ENCODE data around the gene FOXP2.
"Not testable (repeated sequence)": the region's sequence is repeated elsewhere in the genome, so short reads cannot be mapped to it uniquely, and the experiment has no call there.

GRCh38 chr7:114497491-114497890 lies 82.9 kb downstream of the FOXP2 start:
- TF ChIP-seq, protein P1, sequence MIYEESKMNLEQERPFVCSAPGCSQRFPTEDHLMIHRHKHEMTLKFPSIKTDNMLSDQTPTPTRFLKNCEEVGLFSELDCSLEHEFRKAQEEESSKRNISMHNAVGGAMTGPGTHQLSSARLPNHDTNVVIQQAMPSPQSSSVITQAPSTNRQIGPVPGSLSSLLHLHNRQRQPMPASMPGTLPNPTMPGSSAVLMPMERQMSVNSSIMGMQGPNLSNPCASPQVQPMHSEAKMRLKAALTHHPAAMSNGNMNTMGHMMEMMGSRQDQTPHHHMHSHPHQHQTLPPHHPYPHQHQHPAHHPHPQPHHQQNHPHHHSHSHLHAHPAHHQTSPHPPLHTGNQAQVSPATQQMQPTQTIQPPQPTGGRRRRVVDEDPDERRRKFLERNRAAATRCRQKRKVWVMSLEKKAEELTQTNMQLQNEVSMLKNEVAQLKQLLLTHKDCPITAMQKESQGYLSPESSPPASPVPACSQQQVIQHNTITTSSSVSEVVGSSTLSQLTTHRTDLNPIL (CRISPR knock-in tag; IDR thresholded peaks at IDR 0.05; ENCODE audit: low read depth), result not testable (repeated sequence)
- TF ChIP-seq ZFP30 (CRISPR knock-in tag; IDR thresholded peaks at IDR 0.05); ESRRG (CRISPR knock-in tag; IDR thresholded peaks at IDR 0.05); PATZ1 (CRISPR knock-in tag; IDR thresholded peaks at IDR 0.05; ENCODE audit: borderline replicate concordance); RARB (CRISPR knock-in tag; IDR thresholded peaks at IDR 0.05); TSHZ2 (CRISPR knock-in tag; IDR thresholded peaks at IDR 0.05); ZNF565 (CRISPR knock-in tag; conservative IDR thresholded peaks at IDR 0.05; ENCODE audit: low read depth); ISL1 (CRISPR knock-in tag; IDR thresholded peaks at IDR 0.05); GLIS3 (CRISPR knock-in tag; IDR thresholded peaks at IDR 0.05); ZC3H10 (CRISPR knock-in tag; IDR thresholded peaks at IDR 0.05); SNAI2 (CRISPR knock-in tag; IDR thresholded peaks at IDR 0.05); CSDC2 (CRISPR knock-in tag; IDR thresholded peaks at IDR 0.05): not testable (repeated sequence)
- TF ChIP-seq, protein P2, sequence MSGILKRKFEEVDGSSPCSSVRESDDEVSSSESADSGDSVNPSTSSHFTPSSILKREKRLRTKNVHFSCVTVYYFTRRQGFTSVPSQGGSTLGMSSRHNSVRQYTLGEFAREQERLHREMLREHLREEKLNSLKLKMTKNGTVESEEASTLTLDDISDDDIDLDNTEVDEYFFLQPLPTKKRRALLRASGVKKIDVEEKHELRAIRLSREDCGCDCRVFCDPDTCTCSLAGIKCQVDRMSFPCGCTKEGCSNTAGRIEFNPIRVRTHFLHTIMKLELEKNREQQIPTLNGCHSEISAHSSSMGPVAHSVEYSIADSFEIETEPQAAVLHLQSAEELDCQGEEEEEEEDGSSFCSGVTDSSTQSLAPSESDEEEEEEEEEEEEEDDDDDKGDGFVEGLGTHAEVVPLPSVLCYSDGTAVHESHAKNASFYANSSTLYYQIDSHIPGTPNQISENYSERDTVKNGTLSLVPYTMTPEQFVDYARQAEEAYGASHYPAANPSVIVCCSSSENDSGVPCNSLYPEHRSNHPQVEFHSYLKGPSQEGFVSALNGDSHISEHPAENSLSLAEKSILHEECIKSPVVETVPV (CRISPR knock-in tag; IDR thresholded peaks at IDR 0.05), result not testable (repeated sequence)
